ENCODE results near the gene ACTN3.

Gene ACTN3

DNA sequence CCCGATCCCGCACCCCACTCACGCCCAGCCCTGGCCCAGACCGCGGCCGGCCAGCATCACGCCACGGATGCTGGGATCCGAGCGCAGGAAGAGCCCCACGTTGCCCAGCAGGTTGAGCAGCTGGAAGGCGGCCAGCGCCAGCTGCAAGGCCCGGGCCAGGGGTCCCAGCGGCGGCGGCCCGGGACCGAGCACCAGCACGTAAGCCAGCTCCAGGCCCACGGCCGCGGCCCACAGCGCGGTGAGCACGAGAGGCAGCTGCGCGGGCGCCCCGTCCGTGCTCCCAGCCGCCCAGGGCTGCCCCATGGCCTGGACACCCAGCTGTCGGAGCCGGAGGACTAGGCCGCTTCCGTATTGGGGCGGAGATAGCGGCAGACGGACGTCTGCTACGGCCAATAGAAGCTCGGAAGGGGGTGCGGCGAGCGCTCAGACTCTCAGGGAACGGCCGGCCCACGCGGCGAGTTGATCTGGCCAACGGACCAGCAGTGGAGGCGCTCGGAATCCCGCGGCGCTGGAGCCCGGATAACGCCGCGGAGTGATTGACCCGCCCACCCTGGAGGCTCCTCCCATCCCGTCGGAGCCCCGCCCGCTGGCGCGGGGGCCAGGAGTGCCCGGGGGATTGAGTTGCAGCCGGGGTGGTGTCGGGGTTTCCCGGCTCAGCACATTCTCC is 869 bp upstream of the ACTN3 start, which contains the start of gene ZDHHC24:
TSS of gene ZDHHC24 (minus strand) at position 348 of the 667 bp plus-strand sequence. CDS start at position 303, 45 bp downstream.
- peak; percentile 93 for DNase-seq

DNA sequence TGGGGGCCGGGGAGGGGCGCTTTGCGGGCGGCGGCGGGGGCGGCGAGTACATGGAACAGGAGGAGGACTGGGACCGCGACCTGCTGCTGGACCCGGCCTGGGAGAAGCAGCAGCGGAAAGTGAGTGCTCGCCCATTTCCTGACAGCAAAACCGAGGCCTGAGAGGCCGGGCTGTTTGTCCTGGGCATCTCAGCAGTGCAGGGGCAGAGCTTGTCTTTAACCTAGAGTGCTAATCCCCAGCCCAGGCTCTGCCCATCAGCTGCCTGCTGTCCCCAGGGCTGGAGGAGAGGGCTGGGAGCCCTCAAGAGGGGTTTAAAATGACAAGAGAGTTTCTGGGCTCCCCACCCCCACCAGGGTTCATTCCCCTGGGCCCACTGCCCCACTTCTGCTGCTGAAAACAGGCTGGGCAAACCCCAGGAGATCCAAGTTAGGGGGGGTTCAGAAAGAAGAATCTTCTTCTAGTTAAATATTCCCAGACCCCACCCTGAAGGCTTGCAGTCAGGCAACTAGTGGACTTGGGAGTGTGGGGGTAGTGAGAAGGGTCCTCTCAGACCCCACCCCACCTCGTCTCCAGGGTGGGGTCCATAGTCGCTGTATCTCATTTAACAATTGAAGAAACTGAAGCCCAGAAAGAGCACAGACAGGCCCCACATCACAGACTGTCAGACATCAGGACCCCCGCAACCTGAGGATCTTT is 411 bp downstream of the ACTN3 start:
- DNase-seq, result no peak

DNA sequence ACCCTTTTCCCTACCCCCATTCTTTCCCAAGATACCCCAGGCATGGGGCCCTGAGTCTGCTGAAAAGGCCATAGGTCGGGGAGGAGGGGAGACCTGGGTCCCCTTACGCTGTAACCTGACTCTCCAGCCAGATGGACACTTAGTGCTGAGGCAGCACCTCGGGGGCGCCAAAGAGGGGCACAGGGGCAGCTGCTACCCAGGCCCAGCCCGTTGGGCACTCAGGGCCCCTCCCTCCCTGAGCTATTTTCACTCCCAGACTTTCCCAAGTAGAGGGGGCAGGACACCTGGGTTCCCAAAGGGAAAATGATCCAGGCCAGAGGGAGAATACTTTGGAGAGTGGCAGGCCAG is 933 bp downstream of the ACTN3 start:
- DNase-seq, result no peak

DNA sequence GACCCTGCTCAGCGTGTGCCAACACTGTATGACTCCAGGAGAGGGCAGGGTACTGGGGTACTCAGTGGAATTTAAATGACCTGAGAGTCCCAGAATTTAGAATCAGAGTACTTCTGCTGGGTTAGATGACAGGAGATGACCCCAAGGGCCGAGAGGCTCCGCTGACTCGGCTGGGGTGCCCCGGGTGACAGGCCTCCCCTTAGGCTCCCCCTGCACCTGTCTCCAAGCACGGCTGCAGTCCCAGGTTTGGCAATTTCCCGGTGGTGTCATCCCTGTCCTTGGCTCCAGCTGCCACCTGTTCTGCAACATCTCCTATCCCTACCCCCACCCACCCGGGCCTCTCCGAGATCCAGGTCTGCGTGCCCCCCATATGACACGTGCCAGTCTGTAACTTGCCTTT is 1.3 kb downstream of the ACTN3 start:
- DNase-seq, result no peak

DNA sequence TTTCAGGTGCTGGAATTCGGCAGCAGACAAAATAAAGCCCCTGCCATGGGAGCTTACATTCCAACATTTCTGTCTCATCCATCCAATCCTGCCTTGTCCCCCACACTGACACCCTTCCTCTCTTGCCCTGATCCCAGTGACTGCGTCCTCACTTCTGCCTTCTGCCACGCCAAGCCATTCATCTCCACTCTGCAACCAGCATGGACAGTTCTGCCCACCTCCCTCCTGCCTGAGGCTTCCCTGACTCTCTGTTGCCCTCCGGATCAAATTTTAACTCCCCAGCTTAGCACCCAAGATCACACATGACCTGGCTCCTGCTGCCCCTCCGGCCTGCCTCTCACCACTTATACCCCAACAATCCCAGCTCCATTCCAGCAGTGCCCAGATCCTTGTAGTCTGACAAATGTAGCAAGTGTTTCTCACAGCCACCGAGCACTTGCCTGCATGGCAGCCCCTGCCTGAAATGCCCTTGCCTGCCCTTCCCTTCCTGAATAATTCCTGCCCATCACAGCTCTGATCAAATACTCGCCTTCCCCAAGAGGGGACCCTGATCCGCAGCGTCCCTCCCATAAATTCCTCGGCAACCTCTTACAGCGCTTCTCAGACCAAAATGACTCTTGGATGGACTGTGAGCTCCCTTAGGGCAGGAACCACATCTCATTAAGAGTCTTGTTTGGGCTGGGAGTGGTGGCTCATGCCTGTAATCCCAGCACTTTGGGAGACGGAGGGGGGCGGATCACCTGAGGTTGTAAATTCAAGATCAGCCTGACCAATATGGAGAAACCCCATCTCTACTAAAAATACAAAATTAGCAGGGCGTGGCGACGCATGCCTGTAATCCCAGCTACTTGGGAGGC is 2.3 kb downstream of the ACTN3 start:
- no peak for DNase-seq

DNA sequence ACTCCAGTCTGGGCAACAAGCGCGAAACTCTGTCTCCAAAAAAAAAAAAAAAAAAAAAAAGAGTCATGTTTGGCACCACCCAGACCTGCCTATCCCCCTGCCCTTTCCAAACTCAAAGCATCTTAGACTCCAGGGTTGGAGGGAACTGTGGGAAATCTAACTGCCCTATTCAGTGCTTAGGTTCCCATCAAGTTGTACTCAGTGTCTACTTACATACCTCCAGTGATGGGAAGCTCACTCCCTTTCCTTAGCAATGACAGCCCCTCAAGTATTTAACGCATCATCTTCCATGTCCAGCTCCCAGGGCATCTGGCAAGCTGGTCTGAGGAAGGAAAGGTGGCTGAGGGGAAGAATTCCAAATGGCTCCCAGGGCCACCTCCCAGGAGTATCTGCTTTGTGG is 3.0 kb downstream of the ACTN3 start:
- no peak for DNase-seq

DNA sequence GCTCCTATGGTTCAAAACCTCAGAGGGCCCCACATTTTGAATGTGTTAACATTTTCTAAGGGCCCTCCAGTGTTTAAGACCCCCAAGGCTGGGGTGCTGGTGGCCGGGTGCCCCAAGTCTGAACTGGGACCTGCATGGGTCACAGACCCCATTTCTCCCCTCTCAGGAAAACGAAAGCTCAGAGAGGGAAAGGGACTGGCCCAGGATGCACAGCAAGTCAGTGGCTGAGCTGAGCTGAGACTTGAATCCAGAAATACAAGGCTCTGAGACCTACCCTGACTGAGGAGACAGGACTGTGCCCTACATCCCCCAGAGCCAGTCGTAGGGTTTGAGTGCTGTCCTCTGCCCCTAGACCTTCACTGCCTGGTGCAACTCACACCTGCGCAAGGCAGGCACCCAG is 4.2 kb downstream of the ACTN3 start:
- DNase-seq, result no peak

DNA sequence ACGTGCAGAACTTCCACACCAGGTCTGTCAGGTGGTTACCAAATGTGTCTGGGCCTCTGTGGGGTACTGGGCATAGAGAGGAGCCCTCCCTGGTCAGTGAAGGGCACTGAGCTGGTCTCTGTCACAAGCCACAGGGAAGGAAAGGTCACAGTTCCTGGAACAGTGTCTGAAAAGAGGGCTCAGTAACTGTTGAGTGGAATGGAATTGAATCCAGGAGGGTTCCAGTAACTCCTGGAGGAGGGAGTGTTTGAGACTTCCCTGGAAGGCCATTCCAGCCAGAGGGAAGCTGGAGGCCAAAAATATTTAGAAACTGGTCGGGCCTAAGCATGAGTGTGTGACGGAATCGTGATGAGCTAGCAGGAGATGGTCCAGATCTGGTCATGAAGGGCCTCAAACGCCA is 7.9 kb downstream of the ACTN3 start:
- DNase-seq, result no peak

DNA sequence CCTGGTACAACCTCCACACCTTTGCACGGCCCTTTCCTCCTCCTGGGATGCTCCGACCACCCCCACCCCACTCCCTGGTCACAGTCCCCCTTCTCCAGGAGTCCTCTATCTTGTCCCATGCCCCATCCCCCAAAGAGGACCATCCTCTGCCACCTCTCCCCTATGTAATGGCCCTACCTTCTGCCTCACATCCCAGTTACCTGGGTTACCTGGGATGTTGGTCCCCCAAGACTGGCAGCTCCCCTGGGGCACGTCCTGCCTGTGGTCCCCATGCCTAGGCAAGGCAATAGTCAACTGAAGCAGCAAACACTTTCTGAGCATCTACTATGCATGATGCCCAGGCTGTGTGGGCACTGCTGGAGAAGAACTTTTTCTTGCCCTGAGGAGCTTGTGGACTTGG is 8.7 kb downstream of the ACTN3 start:
- no peak for DNase-seq

DNA sequence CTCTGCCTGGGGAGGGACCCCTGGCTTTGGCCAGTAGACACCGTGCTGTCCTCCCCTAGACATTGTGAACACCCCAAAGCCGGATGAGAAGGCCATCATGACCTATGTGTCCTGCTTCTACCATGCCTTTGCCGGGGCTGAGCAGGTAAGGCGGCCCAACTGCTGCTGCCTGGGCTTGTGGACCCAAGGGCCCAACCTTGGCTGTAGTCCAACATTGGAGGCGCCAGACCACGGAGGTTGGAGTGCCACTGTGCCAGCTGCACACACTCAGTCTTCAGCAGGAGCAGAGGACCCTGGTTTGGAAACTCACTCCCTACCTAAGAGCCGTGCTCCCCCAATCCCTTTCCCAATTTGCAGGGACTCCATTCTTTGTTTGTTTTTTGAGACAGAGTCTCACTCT is 9.4 kb downstream of the ACTN3 start:
- DNase-seq, result no peak

DNA sequence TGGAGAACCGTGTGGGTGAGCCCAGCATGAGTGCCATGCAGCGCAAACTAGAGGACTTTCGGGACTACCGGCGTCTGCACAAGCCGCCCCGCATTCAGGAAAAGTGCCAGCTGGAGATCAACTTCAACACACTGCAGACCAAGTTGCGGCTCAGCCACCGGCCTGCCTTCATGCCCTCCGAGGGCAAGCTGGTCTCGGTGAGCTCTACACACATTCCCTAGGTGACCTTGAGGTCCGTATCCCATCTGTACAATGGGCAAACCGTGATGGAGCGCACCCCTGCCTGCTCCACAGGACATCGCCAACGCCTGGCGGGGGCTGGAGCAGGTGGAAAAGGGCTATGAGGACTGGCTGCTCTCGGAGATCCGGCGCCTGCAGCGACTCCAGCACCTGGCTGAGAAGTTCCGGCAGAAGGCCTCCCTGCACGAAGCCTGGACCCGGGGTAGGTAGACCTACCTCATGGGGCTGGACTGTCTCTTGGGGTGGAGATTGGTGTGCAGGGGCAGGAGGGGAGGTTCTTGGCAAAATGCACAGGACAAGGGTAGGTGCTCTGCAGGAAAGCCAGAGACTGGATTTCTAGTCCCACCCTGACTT is 11.1 kb downstream of the ACTN3 start:
- no peak for DNase-seq

DNA sequence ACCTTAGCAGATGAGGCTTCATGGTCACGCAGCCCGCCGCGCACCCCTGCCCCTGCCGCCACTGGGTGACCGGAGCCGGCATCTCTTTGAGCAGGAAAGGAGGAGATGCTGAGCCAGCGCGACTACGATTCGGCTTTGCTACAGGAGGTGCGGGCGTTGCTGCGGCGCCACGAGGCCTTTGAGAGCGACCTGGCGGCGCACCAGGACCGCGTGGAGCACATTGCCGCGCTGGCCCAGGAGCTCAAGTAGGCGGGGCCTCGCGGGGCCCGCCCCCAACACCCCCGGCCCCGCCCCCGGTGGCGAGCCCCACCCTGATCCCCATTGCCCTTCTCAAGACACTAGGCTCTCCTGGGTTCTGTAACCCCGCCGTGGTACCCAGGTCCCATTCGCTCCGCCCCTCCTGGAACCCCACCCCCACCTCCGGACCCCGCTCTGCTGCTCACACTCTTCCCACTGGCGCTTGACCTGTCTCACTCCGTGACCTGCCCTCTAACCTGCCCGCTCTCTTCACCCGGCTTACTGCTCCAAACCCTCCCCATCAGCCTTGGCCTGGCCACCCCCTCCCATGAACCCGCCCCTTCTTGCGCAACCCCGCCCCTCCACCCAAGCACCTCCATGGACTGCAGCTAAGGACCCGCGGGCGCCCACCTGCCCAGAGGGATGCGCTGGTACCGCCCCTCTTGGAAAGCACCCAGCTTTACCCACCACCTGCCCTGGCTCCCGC is 12.6 kb downstream of the ACTN3 start:
- no peak for DNase-seq

DNA sequence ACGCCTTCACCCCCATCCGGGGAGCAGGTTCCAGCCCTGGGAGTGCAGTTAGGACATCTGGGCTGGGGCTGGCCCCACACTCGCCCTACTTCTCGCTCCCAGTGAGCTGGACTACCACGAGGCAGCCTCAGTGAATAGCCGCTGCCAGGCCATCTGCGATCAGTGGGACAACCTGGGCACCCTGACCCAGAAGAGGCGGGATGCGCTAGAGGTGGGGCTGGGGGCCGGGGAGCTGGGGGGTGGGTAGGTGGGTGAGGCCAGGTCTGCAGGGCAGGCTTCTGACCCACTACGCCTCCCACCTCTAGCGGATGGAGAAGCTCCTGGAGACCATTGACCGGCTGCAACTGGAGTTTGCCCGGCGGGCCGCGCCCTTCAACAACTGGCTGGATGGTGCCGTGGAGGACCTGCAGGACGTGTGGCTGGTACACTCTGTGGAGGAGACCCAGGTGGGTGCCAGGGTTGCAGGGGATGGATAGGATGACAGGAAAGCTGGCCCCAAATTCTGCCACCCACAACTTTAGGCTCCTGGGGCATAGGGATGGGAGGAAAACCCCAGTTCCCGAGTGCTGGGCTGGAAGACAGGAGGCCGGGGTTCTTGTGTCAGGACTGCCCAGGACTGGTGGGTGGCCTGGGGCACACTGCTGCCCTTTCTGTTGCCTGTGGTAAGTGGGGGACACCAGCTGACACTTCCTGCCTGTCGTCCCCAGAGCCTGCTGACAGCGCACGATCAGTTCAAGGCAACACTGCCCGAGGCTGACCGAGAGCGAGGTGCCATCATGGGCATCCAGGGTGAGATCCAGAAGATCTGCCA is 13.4 kb downstream of the ACTN3 start:
- DNase-seq, result no peak

DNA sequence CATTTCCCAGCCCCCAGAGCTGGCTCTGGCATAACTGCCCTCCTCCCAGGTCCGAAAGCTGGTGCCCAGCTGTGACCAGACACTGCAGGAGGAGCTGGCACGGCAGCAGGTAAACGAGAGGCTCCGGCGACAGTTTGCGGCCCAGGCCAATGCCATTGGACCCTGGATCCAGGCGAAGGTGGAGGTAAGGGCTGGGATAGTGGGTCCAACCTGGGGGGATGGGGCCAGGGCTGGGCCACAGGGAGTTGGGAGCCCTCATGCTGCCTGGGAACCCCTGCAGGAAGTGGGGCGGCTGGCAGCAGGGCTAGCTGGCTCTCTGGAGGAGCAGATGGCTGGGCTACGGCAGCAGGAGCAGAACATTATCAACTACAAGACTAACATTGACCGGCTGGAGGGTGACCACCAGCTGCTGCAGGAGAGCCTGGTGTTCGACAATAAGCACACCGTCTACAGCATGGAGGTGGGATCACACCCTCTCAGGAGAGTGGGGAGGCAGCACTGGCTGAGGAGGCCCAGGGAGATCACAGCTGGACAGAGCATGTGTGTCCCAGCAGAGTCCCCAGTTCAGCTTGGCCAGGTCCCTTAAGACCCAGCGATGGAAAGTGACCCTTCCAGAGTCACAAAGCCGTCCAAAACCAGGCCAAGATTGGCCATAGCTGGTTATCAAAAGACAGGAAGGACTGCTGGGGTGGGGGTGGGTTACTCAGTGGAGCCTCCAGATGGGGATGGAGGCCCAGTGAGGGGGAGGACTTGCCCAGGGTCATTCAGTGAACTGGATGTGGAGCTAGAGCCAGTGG is 14.7 kb downstream of the ACTN3 start:
- no peak for DNase-seq

DNA sequence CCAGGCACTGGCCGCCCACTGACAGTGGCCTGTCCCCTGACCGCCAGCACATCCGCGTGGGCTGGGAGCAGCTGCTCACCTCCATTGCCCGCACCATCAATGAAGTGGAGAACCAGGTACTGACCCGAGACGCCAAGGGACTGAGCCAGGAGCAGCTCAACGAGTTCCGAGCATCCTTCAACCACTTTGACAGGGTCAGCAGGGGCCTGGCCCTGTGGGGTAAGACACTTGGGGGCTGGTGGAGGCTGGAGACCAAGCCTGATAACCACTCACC is 15.2 kb downstream of the ACTN3 start:
- DNase-seq, result no peak

DNA sequence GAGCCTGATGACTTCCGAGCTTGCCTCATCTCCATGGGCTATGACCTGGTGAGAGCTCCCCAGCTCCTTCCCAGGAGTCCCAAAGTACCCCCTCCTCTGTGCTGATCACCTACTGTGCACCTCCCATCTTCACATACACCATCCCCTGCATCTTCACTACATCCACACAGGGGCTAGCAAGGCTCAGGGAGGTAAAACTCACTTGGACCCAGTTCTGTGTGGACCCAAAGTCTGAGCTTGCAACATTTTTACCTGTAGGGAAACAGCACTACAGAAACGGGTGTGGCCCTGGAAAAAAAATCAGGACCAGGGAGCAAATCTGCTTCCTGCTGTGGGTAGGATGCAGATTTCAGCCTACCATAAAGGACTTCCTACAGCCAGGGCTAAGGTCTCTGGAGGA is 15.6 kb downstream of the ACTN3 start:
- DNase-seq, result no peak

DNA sequence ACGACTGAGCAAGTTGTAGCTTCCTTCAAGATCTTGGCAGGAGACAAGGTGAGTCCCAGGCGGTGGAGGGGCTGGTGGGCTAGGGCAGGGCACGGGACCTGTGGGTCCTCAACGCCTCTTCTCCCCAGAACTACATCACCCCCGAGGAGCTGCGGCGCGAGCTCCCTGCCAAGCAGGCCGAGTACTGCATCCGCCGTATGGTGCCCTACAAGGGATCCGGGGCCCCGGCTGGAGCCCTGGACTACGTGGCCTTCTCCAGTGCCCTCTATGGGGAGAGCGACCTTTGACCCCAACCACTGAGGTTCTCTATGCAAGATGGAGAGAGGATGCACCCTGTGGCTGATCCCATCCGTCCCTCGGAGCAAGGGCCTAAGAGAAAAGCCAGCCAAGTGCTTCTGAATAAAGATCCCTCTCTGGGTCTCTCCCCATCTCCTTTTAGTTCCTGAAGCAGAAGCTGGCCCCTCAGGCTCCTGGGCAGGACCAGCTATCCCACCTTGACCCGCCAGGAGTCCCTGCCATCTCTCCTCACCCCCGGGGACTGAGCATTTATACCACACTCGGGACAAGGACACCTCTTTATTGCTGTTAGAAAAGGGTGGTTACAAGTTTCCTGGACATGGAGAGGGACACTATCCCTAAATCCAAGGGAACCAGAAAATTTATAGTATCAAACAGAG is 16.3 kb downstream of the ACTN3 start:
- DNase-seq, result no peak

DNA sequence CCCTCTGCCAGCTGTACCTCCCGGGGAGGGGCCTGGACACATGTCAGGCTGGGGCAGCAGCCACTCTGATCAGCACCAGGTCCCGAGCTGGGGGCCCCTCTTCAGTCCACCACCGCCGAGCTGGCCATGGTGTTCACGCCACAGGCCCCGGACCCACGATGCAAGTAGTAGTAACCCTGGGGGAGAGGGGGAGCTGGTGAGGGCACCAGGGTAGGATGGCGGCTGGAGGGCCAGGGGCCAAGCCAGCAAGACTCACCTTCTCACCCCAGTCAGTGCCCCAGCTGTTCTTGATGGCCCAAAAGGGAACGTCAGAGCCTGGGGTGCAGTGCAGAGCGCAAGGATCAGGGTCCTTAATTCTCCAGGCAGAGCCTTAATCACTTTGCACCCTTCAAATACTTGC is 17.1 kb downstream of the ACTN3 start:
- DNase-seq, result no peak

DNA sequence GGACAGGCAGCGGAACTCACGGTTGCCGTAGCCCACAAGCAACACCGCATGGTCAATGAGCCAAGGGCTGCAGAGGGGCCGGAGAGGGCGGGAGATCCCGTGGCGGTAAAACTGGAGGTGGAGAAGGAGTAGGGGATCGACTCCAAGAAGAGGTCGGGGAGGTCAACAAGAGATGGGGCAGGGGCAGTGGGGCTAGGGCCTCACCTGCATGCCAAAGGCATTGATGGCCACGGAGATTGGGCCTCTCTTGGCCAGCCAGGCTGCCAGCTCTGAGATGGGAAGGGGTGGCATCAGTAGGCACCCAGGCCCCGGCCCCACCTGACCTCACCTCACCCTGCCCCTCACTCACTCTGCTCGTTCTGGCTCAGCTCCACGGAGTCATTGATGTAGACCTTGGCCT is 17.8 kb downstream of the ACTN3 start:
- no peak for DNase-seq

DNA sequence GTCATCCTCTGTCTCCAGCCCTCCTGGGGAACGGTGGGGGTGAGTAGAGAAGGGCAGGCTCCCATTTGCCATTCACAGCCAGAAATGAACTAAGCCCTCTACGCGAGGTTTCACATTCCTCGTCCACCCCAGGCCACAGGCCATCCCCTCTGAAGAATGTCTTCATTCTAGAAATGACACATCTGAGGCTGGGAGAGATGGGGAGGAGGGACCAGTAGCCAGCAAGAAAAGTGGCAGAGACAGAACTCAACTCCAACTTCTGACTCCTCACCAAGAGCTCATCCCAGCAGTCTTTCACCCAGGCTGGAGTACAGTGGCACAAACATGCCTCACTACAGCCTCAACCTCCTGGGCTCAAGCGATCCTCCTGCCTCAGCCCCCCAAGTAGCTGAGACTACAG is 18.3 kb downstream of the ACTN3 start:
- no peak for DNase-seq

DNA sequence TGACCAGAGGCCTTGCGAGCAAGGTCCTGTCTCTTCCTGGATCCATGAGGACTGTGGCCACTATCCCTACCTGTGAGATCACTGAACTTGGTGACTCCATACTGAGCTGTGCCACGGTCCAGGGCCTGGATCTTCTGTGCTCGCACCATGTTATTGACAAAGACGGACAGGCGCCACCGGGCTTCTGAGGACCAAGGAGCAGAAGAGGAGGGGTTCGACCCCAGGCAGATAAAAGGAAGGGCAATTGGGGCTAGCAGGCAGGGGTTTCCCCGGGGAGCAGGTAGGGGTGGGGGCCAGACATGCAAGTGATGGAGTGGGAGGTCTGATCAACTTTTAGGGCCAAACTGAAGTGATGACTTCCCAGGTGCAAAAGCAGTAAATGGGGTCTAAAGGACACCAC is 19.5 kb downstream of the ACTN3 start:
- DNase-seq, result no peak
